Endothelial cell of umbilical vein (primary cell): ENCODE results near the gene AP4S1. TPM values are rescaled to one million over a fixed set of nuclear protein-coding genes. Genes with fewer than 3 reads are reported as not detected.

Experiments used
- BruUV-seq: library from RNA; stranded (reverse); fragments of 400-500 nt; replicated peaks from 2 replicates; lab custom pipeline; 2021; lab: Mats Ljungman, UMichigan
- CTCF ChIA-PET: fragments of 300-600, 350-600 bp; sonication (Branson Sonifier 250); formaldehyde crosslinking; loops from one replicate; lab custom pipeline; 2021; ENCODE audit warnings: antibody characterized with exemption, inconsistent platforms; lab: Charles Lee
- POLR2A ChIA-PET: fragments of 300-600, 350-600 bp; sonication (Branson Sonifier 250); formaldehyde crosslinking; loops from one replicate; lab custom pipeline; 2021; ENCODE audit warnings: antibody characterized with exemption, inconsistent platforms; lab: Charles Lee
- DNase-seq: peaks from one replicate; pipeline ENCODE4 v3.0.0-alpha.2; 2011; ENCODE audit warnings: low read depth, low spot score
- FAIRE-seq: peaks from 2 replicates; lab custom pipeline; 2011; peaks lifted over from hg19 to GRCh38; lab: Jason Lieb, UNC
- H2AFZ ChIP-seq: 2 replicates; pipeline ENCODE4 v1.6.0; 2012; ENCODE audit warnings: low read depth, low read length, control low read depth, inconsistent platforms
- H3K27ac ChIP-seq: 2 replicates; pipeline ENCODE4 v1.5.1; 2011; ENCODE audit warnings: low read depth, mild to moderate bottlenecking, control low read depth, low read length, moderate library complexity; ENCODE audit not compliant: insufficient read depth
- H3K27me3 ChIP-seq, 2 experiments: 2 replicates each; pipeline versions ENCODE4 v1.6.0 to v1.6.1; 2011; ENCODE audit warnings: low read length in 2 of 2, mixed read lengths in 1 of 2; ENCODE audit not compliant: control insufficient read depth in 2 of 2, insufficient read depth in 2 of 2
- H3K36me3 ChIP-seq, 2 experiments: 2 replicates in 1 of 2; 3 replicates in 1 of 2; pipeline ENCODE4 v1.5.1; 2011; ENCODE audit warnings: low read length in 2 of 2, mild to moderate bottlenecking in 1 of 2, moderate library complexity in 1 of 2; ENCODE audit not compliant: control insufficient read depth in 2 of 2, insufficient read depth in 2 of 2; ENCODE audit errors: extremely low read depth in 1 of 2
- H3K4me1 ChIP-seq: 3 replicates; pipeline ENCODE4 v1.5.1; 2011; ENCODE audit warnings: mild to moderate bottlenecking, low read length; ENCODE audit not compliant: control insufficient read depth, insufficient read depth; ENCODE audit errors: extremely low read depth
- H3K4me2 ChIP-seq: 2 replicates; pipeline ENCODE4 v1.6.1; 2011; ENCODE audit warnings: low read length, control low read depth, mixed read lengths; ENCODE audit not compliant: insufficient read depth
- H3K4me3 ChIP-seq, 3 experiments: fragments of 200-600 bp in 1 of 3; sonication (generic), shearing (Covaris generic) in 1 of 3; replicated peaks in 1 of 3; 2 replicates each; pipeline ENCODE4 v1.5.1; 2011 to 2016; ENCODE audit warnings: control low read depth in 3 of 3, low read length in 3 of 3, mild to moderate bottlenecking in 2 of 3, inconsistent platforms in 1 of 3, low read depth in 1 of 3, moderate library complexity in 1 of 3; ENCODE audit not compliant: insufficient read depth in 1 of 3
- H3K79me2 ChIP-seq: 2 replicates; pipeline ENCODE4 v1.6.0; 2012; ENCODE audit warnings: low read length, inconsistent platforms; ENCODE audit not compliant: control insufficient read depth, insufficient read depth
- H3K9ac ChIP-seq: replicated peaks from 2 replicates; pipeline ENCODE3; 2011; ENCODE audit warnings: low read length, control low read depth; ENCODE audit not compliant: insufficient read depth; ENCODE audit errors: extremely low read depth
- H3K9me1 ChIP-seq: replicated peaks from 3 replicates; pipeline ENCODE4 v1.6.0; 2011; ENCODE audit warnings: mild to moderate bottlenecking, low read length; ENCODE audit not compliant: control insufficient read depth, insufficient read depth; ENCODE audit errors: extremely low read depth
- H3K9me3 ChIP-seq: replicated peaks from 2 replicates; pipeline ENCODE4 v1.5.1; 2012; ENCODE audit warnings: low read length, inconsistent platforms; ENCODE audit not compliant: control insufficient read depth, insufficient read depth
- H4K20me1 ChIP-seq: replicated peaks from 2 replicates; pipeline ENCODE3; 2011; ENCODE audit warnings: mild to moderate bottlenecking, low read length; ENCODE audit not compliant: control insufficient read depth, insufficient read depth; ENCODE audit errors: extremely low read depth
- EZH2 ChIP-seq: IDR thresholded peaks from 2 replicates; pipeline ENCODE4 v1.6.1; 2012; ENCODE audit warnings: borderline replicate concordance, low read depth, mild to moderate bottlenecking, moderate library complexity, low read length, inconsistent platforms; ENCODE audit not compliant: severe bottlenecking
- FOS ChIP-seq: IDR thresholded peaks from 2 replicates; pipeline ENCODE4 v1.6.1; 2011; ENCODE audit warnings: mild to moderate bottlenecking, low read length, moderate library complexity, borderline replicate concordance; ENCODE audit not compliant: insufficient read depth
- GATA2 ChIP-seq: IDR thresholded peaks from 2 replicates; pipeline ENCODE4 v1.7.0; 2011; ENCODE audit warnings: low read depth, mild to moderate bottlenecking, moderate library complexity, mixed read lengths, low read length; ENCODE audit not compliant: insufficient read length, insufficient read depth
- JUN ChIP-seq: IDR thresholded peaks from 2 replicates; pipeline ENCODE4 v1.6.1; 2011; ENCODE audit warnings: borderline replicate concordance, low read depth; ENCODE audit not compliant: insufficient read length, insufficient read depth
- MYC ChIP-seq: IDR thresholded peaks from one replicate; pipeline ENCODE4 v1.6.1; 2011; ENCODE audit warnings: mild to moderate bottlenecking, low read depth, low read length
- POLR2AphosphoS5 ChIP-seq: IDR thresholded peaks from 2 replicates; pipeline ENCODE4 v1.6.1; 2012; ENCODE audit warnings: low read depth, mild to moderate bottlenecking, control low read depth, low read length, moderate library complexity; ENCODE audit not compliant: insufficient read depth
- dilution Hi-C: fragments of 300-500 bp; cut with MboI; formaldehyde crosslinking; loops from one replicate; pipeline ENCODE4 v1.15.0; 2019; ENCODE audit warnings: low sequenced_read_pairs; ENCODE audit not compliant: extremely low pct_ligation_motif_present
- intact Hi-C: fragments of 100-400 bp; cut with micrococcal nuclease; formaldehyde crosslinking; loops from one replicate; pipeline ENCODE4 v1.10.0; 2022
- polyA plus RNA-seq, 4 experiments: library from polyadenylated mRNA; depleted of rRNA in 3 of 4; stranded (reverse) in 3 of 4; unstranded in 1 of 4; fragments of >200 nt; gene quantifications; 2 replicates each; pipeline versions ENCODE4 v1.2.1 to v1.2.3, GENCODE V29; 2011 to 2012; ENCODE audit warnings: missing spikeins in 1 of 4
- total RNA-seq: library from RNA; stranded (reverse); gene quantifications from 2 replicates; pipeline ENCODE4 v1.2.3, GENCODE V29; 2021
- TF ChIP-seq, protein P1 (sequence below), 2 donors: IDR thresholded peaks; 1 replicate in 1 of 2; 2 replicates in 1 of 2; pipeline ENCODE4 v1.5.1; 2011; ENCODE audit warnings: low read length in 2 of 2, mild to moderate bottlenecking in 2 of 2, moderate library complexity in 2 of 2, control low read depth in 1 of 2, inconsistent platforms in 1 of 2, low read depth in 1 of 2; ENCODE audit not compliant: insufficient read depth in 1 of 2; ENCODE audit errors: extremely low read depth in 1 of 2
- TF ChIP-seq, protein P2 (sequence below): IDR thresholded peaks from 2 replicates; pipeline ENCODE4 v1.6.1; 2011; ENCODE audit not compliant: insufficient read depth, insufficient read length

The AP4S1 gene
- total and polyA plus RNA-seq, 2 donors (not counting 3 experiments of a cell fraction or from before 2014, with no cell fraction given): 2.8 to 7.2 TPM

DNA sequence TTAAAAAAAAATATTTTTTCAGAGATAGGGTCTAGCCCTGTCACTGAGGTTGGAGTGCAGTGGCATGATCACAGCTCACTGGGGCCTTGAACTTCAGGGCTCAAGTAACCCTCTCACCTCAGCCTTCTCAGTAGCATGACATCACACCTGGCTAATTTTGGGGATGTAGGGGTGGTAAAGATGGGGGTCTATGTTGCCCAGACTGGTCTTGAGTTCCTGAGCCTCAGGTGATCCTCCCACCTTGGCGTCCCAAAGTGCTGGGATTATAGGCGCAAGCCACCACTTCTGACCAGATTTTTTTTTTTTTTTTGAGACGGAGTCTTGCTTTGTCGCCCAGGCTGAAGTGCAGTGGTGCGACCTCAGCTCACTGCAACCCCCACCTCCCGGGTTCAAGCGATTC is 101.2 kb downstream of the AP4S1 start:
- Histone ChIP-seq H3K4me1 (peaks cover 2% of the 10 kb centered on the region), H3K4me2 (no peak overlapping the region), H3K9ac (no peak overlapping the region), H3K27ac (no peak overlapping the region), H3K79me2 (peaks cover 6% of the 10 kb centered on the region), H2AFZ (no peak overlapping the region), H3K9me3 (no peaks in the 10 kb centered on the region), H4K20me1 (no peaks in the 10 kb centered on the region), H3K4me3 (no peak overlapping the region), H3K27me3 (no peaks in the 10 kb centered on the region), H3K36me3 (peaks cover 13 to 40% of the 10 kb centered on the region in 2 experiments), H3K9me1 (no peaks in the 10 kb centered on the region)
- intact Hi-C loops (no loop called here), dilution Hi-C loops (no loop called here)
- FAIRE-seq: no peak
- no peak for DNase-seq
- ChIA-PET CTCF (interaction anchor here (1.1 kb wide), 1 partner anchor 22 kb away, joined by 3 read pairs; no protein-coding TSS in a partner anchor), POLR2A (no interaction called here)
- TF ChIP-seq, protein P1, sequence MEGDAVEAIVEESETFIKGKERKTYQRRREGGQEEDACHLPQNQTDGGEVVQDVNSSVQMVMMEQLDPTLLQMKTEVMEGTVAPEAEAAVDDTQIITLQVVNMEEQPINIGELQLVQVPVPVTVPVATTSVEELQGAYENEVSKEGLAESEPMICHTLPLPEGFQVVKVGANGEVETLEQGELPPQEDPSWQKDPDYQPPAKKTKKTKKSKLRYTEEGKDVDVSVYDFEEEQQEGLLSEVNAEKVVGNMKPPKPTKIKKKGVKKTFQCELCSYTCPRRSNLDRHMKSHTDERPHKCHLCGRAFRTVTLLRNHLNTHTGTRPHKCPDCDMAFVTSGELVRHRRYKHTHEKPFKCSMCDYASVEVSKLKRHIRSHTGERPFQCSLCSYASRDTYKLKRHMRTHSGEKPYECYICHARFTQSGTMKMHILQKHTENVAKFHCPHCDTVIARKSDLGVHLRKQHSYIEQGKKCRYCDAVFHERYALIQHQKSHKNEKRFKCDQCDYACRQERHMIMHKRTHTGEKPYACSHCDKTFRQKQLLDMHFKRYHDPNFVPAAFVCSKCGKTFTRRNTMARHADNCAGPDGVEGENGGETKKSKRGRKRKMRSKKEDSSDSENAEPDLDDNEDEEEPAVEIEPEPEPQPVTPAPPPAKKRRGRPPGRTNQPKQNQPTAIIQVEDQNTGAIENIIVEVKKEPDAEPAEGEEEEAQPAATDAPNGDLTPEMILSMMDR (IDR thresholded peaks at IDR 0.05; ENCODE audit: extremely low read depth in 1 of 2, insufficient read depth in 1 of 2, low read depth in 1 of 2, low read length in 2 of 2): no peak
- no peak for TF ChIP-seq GATA2
- TF ChIP-seq, protein P2, sequence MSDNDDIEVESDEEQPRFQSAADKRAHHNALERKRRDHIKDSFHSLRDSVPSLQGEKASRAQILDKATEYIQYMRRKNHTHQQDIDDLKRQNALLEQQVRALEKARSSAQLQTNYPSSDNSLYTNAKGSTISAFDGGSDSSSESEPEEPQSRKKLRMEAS: no peak
- TF ChIP-seq POLR2AphosphoS5: no peak
- TF ChIP-seq JUN: no peak
- no peak for TF ChIP-seq FOS
- no peak for TF ChIP-seq EZH2
- TF ChIP-seq MYC: no peak
- BruUV-seq: no TSS peak
